Brain pericyte (primary cell): ENCODE measurements around the gene LRRC27.

Experiments used
- DNase-seq: peaks from one replicate; pipeline ENCODE4 v3.0.0-alpha.2; 2012; ENCODE audit warnings: low read depth, low spot score

Gene LRRC27

DNA sequence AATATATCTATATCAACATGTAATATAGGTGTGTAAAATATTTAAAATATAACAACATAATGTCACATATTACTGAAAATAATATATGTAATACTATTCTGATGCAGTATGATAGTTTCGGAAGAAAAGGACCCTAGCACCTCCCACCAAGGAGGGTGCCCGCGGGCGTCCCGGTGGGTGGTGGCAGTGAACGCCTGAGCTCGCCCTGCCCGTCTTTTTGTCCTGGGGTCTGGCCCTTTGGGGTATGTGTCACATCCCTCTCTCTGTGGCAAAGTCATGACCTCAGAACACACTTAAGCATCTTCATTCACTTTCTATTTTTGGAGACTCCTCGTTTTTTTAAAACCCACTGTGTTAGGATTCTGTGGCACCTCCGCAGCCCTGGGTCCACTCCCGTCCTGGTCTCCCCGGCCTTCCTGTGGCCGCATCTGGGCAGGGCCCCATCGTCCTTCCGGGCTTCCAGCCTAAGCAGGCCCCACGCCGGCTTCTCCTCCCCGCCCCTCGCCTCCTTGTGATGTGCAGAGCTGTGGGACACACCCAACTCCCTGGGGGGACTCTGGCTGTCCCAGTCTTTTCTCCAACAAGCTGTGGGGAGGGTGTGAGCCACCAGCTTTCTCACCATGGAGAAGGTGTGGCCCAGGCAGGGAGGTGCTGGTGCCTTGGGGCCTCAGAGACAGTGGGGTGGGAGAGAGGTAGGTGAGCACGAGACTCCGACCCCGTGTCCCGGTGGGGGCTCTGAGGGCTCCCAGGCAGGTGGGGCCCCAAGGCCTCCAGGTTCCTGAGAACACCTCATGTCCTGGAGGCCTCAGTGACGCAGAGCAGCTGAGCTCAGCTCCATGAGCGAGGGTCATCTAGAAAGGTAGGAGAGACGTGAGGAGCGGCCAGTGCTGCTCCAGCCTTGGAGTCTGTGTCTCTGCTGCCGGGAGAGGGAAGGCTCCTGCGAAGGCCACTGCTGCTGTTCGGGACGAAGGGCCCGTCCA lies 81.5 kb downstream of the LRRC27 start:
- DNase-seq: no peak

DNA sequence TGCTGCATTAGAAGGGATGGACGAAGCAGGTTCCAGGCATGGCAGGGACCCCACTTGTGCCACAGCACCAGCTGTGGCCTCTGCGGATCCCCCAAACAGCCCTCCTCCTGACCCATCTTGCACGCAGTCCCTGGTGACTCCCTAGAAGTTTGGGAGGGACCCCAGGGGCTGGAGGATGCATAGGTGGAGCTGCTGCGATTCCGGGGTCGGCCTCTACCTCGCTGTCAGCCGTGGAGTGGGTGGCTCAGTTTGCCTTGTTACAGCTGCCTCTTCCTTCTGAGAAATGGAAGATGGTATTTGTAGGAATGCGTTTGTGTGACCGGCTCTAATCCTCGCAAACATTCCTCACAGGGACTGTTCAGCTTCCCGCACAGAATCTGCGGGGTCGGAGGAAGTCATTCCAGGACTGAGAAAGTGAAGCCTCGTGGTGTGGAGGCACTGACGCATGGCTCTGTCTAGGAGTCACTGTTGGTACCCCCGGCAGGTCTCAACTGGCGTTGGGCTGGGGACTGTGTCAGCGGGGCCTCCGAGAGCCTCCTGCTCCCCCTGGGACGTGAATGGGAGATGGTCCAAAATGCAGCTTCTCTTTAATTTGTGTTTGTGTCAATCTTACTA lies 82.5 kb downstream of the LRRC27 start:
- no peak for DNase-seq

DNA sequence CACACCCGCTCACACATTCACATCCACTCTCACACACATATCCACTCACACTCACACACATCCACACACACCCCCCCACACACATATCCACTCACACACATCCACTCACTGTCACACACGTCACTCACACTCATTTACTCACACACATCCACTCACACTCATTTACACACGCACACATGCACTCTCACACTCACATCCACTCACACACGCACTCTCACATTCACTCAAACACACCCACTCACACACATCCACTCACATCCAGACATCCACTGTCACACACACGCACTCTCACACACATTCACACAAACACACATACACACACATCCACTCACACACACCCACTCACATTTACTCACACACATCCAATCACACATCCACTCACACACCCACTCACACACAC lies 83.3 kb downstream of the LRRC27 start:
- DNase-seq: no peak

DNA sequence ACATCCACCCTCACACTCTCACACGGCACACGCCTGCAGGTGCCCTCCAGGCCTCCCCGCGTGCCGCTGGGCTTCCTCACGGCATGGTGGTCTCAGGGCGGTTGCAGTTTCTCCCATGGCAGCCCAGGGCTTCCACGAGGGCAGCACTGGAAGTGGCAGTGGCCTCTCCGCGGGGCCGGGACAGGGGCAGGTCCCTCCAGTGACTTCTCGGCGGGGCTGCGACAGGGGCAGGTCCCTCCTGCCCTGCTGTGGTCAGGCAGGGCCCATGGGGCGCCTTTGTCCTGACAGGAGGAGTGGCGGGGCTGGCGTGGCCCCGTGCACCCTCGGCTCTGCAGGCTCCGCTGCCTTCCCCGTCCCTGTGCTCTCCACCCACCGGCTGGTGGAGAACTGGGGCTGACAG lies 84.0 kb downstream of the LRRC27 start:
- DNase-seq: no peak

DNA sequence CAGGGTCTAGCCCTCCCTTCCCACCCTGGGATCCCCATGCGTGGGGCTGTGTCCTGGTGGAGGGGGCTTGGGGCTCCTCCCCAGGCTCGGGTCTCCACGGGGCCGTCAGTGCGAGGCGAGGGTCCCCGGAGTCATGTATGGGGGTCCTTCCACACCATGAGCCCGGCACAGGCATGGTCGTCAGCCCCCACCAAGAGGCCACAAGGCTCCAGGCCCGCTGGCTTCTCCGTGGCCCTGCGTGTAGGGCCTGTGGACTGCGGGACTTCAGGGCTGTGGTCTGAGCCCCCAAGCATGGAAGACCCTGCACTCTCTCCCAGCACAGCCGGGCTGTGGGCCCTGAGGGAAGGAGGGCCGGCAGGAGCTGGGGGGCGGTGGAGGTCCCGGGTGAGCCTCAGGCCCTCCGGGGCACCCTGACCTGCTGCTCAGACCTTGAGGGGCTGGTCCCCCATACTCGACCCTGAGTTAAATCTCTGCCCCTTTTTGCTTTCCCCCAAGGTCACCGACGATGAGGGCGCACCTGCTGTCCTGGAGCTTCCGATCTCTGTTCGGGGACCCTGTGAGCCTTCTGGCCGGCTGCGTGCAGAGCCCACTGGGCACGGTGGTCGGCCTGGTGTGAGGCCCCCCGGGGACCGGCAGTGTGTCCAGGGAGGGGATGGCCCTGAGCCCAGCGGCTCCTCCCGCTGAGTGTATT lies 84.7 kb downstream of the LRRC27 start:
- no peak for DNase-seq

DNA sequence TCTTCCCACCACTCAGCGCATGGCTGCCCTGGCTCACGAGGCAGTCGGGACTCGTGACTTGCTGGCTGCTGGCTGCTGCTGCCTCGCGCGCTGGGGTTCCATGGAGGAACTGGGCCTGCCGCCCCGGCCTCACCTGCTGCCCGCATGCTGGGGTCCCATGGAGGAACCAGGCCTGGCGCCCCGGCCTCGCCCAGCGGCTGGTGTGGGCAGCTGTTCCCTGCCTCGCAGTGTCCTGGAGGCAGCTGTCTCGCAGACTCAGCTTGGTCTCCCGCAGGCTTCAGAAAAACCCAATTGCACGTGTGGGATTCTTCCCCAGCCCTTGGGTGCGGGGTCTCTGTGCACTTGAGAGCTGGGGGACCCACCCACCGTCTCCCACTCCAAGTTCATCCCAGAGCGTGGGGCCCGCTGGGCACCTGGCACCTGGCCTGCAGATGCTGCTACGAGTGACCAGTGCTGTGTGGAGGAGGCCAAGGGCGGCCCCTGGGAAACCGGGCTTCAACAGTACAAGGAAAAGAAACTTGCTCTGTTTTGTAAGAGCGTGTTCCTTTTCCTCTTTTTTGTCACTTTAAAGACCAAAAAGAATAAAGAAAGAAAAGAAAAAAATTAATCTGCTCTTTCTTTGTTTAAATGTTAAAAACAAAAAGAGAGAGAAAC lies 85.4 kb downstream of the LRRC27 start:
- DNase-seq: no peak

DNA sequence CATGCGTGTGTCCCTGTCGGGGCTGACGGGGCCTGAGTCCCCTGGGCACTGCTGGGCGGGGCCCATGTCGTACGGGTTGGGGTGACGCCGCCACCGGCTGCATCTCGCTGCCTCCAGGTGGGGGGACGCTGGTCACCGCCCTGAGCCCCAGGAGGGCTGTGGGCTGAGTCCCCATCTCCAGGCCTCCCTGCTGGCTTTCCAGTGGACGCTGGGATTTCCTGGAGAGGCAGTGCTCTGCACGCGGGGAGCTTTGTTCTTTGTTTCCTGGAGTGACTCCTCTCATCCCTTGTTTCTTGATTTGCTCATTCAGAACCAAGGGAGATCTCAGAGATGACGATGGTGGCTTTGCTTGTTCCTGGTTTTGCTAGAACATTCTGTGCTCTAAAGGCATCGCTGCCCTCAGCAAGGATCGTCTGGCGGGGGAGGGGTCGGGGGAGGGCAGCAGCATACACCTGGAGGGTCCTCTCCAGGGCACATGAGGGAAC lies 86.0 kb downstream of the LRRC27 start:
- DNase-seq: no peak

DNA sequence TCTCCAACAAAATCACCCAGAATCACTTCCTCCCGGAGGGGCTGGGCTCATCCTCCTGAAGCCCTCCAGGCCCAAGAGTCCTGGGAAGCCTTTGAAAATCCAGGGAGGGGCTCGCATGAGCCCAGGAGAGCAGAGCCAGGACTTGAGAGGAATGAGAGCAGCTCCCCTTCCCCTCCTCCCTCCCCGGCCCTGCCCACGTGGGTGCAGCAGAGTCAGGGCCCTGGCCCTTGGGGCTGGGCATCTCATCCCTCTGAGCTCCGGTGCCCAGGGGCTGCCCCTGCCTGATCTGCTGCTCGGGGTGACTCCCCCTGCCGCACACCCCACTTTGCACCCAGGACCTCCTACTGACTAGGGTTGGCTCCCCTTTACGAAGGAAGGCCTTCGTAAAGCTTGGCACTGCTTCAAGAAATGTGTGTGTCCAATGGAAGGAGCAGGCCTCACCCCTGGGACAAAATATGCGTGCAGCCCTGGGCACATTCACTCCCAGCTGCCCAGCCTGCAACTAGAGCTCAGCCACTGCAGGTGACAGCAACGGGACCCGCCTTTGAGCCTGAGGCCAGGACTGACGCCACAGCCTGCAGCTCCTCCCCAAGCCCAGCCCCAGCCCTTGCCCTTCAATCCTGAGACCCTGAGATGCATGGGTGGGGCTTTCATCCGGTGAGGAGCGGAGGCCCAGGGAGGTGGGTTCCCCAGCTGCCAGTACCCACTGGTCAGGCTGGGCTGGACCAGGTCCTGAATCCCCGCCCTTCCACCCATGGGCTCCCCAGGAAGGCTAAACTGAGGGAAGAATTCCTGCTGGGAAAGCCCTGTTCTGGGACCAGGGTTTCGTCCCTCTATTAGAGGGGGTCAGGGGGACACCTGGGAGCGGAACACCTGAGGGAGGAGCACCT lies 86.8 kb downstream of the LRRC27 start:
- DNase-seq: no peak

DNA sequence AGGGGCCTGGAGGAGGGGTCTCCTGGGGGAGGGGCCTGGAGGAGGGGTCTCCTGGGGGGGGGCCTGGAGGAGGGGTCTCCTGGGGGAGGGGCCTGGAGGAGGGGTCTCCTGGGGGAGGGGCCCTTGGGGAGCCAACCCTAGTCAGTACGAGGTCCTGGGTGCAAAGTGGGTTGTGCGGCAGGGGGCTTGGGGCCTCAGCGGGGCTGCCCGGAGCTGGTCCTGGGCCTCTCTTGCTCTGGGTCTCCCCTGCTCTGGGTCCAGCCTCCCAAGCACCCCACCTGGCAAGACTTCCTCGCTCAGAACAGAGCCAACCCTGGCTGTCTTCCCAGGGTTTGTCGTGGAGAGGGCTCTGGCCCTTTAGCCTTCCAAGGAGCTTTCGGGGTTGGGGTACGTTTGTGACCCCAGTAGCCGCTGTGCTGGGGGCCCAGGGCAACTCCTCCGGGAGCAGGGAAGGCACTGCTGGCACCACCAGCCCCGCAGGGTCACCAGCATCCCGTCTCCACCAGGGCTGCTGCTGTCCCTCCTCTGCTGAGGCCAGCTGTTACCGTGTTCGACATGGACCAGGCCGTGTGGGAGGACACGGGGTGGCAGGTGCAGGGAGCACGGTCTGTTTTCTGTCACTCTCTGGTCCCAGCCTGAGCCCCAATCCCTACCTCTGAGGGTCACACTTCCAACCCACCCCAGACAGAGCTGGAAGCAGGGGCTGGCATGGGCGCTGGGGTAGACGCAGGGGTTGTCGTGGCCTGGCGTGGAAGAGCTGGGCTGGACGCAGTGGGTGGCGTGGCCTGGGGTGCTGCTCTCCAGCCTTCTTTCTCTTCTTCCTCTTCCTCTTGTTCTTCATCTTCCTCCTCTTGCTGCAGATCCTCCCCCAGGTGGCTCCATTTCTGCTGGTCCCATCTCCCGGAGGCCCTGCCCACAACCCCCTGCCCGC lies 87.8 kb downstream of the LRRC27 start:
- DNase-seq: no peak

DNA sequence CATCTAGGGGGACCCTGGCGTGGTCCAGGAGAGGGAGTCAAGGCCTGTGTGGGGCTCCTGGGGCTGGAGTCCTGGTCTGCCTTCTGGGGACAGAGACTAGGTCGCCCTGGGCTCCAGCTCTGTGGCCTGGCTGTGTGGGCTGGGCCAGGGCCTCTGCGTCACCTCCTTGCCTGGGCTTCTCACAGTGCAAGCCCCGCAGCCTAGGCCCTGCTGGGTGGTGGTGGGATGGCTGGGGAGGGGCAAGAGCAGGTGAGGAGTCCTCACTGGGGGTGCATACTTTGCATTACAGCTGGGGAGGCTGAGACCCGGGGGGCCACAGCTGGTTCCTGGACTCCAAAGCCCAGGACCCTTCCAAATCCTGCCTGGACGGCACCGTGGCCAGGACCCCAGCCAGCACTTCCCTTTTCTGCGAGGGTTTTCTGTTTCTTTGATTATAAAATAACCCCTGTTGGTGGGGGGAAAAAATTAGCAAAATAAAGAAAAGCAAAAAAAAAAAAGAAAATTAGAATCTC lies 88.5 kb downstream of the LRRC27 start:
- no peak for DNase-seq

DNA sequence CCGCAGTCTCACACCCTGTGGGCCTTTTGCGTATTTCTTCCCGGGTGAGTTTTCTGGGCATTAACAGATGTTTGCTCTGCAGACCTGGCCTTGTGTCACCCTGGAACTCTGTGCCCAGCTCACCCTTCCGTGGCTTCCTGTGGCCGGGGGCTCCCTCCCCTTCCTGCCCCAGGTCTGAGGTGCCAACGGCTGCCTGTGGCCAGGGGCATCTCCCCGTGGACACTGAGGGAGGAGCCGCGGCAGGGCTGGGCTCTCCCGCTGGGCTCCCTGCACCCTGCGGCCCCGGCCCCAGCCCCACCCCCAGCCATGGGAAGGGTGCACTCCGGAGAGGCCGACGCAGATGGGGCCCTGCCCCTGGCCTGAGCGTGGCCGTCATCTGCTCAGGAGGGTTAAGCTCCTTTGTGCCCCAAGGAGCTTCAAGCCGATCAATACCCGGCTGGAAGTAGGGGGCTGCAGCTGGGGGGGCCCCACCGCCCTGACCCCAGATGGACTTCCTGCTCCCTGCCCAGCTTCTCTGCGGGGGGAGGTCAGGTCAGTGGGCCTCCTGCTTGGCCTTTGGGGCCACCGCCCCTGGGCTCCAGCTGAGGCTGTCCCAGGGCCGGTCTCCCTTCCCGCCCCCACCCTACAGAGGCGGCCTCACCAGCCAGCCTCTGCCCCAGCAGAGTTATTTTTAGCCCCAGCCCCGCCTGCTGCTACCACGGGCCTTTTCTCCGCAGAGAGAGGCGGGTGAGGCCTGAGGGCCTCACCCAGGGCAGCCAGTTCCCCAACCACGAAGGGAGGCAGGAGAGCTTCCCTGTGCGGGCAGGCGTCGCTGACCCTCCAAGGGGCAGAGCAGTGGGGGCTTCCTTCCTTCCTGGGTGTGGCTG lies 89.2 kb downstream of the LRRC27 start:
- DNase-seq: no peak

DNA sequence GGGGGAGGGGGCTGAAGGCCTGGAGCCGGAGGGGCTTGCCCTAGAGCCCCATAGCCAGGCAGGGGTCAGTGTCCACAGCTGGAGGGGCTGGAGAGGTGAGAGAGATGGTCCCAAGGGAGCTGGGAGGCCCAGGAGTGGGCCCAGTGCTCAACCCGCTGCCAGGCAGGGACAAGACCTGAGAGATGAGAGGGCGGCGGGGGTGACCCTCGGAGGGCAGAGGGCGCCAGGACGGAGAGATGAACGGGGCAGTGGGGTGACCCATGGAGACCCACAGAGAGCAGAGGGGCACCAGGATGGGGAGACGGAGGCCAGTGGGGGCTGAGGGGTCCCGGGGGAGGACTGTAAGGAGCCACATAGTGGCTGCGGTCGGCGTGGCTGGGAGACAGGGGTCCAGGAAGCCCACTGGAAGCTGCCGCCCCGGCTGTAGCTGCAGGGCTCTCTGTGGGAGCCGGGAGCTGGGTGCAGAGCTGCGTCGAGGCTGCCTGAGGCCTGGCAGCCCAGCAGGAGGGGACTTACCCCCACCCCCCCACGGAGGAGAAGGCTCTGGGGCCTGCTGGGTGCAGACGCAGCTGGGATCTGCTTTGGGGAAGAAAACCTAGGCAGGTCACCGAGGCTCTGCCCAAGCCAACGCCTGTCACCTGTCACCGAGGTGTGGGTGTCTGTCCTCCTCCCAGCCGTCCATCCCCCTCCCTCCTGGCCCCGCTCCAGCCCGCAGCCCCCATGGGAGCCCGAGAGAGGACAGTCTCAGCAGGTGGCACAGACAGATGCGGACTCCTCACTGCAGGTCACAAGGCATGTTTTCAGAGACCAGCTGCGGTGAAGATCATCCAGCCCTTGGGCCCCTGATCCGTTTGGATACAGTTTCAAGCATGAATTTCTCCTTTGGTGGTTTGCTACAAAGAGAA lies 90.1 kb downstream of the LRRC27 start:
- no peak for DNase-seq

DNA sequence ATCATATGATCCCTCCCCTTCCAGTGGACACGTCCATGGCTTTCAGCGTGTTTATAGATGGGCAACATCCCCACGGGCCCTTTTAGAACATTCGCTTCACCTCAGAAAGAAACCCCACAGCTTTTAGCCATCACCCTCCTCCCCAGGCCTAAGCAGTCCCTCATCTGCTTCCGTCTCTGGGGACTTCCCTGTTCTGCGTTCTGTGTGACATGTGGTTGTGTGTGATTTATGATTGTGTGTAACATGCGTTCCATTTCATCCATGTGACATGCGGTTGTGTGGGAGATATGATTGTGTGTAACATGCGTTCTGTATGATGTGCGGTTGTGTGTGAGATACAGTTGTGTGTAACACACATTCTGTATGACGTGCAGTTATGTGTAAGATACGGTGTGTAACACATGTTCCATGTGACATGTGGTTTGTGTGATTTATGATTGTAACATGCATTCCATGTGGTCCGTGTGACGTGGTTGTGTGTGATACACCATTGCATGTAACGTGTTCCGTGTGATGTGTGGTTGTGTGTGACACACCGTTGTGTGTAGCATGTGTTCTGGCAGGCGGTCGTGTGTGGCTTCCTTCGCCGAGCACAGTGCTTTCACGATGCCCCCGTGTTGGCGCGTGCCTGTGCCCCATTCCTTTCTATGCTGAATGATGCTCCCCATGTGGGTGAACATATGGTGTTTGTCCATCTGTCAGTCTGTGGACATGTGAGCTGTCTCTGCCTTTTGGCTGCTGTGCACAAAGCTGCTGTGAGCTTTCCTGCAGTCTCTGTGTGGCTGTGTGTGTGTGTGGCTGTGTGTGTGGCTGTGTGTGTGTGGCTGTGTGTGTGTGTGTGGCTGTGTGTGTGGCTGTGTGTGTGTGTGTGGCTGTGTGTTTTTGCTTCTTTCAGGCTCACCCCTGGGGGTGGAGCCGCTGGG lies 91.2 kb downstream of the LRRC27 start:
- DNase-seq: no peak

DNA sequence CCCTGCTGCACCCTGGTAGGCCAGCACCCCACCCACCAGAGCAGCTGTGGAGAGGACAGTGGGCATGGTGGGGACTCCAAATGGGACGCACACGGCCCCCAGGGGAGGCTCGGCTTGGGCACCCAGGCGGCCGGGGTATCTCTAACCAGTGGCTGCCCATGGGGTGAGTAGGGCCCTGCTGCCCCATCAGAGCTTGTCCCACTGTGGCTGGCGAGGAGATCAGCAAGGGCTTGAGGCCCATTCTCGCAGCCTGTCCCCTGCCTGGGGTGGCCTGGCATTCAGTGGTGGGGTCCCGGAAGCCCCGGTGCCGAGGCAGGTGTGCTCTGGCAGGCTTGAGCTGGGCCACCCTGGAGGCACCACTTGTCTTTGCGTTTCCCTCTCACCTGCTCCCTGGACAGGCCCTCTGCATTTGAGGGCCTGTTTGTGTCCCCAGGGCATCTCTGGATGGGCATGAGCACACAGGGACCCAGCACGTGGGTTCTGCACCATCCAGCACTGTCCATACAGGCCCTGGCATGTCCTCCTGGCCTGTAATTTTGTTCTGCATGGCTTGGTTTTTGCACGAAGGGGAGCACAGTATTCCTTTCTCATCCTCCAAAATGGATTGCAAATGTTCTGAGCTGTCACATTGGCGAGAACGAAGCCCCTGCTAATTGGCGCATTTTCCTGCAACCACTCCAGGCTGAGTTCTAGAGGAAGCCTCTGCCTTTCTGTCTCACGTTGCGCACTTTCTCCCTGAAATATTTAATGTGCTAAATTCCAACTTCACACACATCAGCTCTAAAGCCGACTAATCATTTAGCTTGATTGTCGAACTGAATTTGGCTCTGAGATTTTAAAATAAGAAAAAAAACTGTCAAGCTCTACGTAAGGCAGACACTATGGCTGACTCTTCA lies 92.2 kb downstream of the LRRC27 start:
- DNase-seq: no peak

DNA sequence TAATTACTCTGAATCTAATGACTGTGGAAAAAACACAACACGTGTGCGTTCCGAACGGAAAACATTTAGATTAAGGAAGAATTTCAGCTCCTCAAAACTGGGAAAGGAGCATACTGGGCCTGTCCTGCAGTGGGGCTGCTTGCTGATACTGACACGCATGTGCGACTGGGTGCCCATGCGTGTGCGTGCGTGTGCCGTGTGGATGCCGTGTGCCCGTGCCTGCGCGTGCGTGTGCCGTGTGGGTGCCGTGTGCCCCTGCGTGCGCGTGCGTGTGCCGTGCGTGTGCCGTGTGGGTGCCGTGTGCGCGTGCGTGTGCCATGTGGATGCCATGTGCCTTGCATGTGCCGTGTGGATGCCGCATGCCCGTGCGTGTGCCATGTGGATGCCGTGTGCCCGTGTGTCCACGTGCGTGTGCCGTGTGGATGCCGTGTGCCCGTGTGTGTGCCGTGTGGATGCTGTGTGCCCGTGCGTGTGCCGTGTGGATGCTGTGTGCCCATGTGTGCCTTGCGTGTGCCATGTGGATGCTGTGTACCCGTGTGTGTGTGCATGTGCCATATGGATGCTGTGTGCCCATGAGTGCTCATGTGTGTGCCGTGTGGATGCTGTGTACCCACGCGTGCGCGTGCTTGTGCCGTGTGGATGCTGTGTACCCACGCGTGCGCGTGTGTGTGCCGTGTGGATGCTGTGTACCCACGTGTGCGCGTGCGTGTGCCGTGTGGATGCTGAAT lies 93.2 kb downstream of the LRRC27 start:
- no peak for DNase-seq
